Retinal pigment epithelial cell (primary cell): Measurements from ENCODE around the gene ATP6V0A4.

Experiments
- DNase-seq: peaks from one replicate; pipeline ENCODE4 v3.0.0-alpha.2; 2010; ENCODE audit warnings: low read depth
- H3K4me3 ChIP-seq: 2 replicates; pipeline ENCODE4 v1.5.1; 2011; ENCODE audit warnings: mild to moderate bottlenecking, low read length, control low read depth, moderate library complexity
- TF ChIP-seq, protein P1 (sequence below): conservative IDR thresholded peaks from 2 replicates; pipeline ENCODE4 v1.5.1; 2011; ENCODE audit warnings: low read depth, low read length, control low read depth, inconsistent platforms

Gene ATP6V0A4

DNA sequence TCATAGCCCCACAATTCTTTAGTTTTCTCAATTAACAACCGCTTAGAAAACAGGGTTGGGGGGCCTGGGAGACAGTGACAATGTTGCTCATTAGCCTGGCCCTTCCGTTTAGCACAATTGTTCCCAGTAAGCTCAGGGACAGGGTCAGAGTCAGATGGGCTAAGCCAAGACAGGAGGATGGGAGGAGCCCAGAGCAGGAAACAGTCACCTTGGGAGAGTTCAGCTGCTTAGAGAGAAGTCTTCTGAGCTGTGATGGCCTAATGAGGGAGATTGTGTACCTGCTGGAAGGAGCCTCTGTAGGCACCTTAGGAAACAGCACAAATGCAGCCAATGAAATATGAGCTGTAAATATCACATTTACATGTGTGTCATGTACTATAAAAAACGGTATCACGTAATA, 132.7 kb downstream of the ATP6V0A4 start:
- DNase-seq: no peak
- TF ChIP-seq, protein P1, sequence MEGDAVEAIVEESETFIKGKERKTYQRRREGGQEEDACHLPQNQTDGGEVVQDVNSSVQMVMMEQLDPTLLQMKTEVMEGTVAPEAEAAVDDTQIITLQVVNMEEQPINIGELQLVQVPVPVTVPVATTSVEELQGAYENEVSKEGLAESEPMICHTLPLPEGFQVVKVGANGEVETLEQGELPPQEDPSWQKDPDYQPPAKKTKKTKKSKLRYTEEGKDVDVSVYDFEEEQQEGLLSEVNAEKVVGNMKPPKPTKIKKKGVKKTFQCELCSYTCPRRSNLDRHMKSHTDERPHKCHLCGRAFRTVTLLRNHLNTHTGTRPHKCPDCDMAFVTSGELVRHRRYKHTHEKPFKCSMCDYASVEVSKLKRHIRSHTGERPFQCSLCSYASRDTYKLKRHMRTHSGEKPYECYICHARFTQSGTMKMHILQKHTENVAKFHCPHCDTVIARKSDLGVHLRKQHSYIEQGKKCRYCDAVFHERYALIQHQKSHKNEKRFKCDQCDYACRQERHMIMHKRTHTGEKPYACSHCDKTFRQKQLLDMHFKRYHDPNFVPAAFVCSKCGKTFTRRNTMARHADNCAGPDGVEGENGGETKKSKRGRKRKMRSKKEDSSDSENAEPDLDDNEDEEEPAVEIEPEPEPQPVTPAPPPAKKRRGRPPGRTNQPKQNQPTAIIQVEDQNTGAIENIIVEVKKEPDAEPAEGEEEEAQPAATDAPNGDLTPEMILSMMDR: no peak
- H3K4me3 ChIP-seq: no peak overlapping the region

DNA sequence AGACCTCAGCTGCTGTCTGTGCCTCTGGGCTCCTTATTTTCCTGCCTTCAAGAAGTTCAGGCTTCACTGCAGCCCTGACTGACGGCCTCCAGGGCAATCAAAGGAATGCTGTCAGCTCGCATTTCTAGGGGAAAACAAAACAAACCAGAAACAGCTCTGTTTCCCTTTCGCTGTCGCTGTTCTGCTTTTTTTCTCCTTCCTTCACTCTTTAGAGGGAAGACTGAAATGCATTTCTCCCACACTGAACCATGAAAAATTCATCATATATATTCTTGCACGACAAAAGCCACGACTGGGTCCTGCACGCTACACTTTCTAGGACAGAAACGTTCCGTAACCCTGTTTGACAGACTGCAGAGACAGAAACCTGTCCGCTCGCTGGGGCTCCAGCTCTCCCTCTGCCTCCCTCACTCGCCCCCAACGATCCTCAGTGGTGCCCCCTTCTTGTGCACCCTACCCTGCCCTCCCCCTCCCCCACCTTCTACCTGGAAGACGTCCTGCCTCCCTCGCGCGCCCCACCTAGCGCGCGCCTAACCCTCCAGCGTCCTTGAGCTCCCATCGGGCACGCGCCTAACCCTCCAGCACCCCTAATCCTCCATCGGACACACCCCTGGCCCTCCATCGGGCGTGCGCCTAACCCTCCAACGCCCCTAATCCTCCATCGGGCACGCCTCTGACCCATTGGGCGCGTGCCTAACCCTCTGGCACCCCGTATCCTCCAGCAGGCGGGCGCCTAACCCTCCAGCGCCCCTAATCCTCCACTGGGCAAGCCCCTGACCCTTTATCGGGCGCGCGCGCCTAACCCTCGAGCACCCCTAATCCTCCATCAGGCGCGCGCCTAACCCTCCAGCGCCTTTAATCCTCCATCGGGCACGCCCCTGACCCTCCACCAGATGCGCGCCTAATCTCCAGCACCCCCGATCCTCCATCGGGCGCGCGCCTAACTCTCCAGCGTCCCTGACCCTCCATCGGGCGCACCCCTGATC, 134.0 kb downstream of the ATP6V0A4 start:
- no peak for DNase-seq
- TF ChIP-seq, protein P1: no peak

DNA sequence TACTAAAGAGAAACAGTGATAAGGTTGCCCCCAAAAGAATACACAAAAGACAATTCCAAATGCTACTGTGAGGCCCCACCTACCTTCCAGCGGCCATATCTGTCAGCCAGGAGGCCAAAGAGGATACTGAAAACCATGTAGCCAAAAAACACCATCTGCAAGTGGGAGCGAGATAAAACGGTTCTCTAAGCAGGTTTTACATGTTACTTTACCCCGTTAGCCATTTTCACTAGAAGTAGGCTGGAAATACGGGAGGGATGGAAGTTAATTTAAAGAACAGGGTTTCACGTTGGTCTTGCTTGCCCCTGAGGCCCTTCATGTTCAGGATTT, 135.0 kb downstream of the ATP6V0A4 start:
- TF ChIP-seq, protein P1: no peak
- no peak overlapping the region for H3K4me3 ChIP-seq
- no peak for DNase-seq

More for the DNA sequence above, 134.0 kb downstream of the ATP6V0A4 start:
- peak overlapping the region; percentile 59 for H3K4me3 ChIP-seq

DNA sequence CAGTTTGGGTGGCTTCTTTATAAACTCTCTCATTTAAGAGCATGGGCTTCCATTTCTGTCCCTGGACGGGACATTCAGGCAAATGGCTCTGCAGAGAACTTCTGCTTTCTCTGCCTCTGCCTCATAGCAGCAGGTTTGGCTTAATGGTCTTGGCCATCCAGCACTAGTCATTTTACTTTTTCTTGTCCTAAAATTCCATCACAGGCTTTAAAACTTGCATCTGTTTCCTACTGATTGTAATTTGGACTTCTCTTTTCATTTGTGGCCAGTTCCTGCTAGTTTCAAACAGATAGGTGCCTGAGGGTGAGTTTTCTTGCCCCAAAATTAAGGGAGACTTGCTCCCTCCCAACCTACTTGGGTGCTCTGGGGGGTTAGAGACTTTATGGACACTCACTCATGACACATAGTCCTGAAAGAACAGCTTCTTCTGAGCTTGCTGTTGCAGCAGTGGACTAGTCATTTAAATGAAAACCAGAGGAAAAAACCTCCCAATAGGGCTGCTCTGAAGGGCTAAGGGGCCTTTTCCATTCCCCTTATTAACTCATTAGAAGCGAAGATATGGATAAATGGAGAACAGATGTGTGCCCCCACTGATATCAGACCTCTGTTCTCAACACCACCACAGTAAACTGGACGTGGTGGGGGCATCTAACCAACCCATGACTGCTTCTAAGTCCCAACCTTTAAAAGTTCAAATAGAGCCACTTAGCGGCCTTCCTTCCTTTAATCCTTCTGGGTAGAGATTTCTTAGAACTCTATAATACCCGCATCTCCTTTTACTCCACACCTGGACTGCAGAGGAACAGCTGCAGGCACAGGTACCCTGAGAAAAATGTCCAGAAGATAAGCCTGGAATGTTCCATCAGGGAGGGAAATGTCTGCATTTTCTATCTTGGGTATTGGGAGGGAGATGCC, 135.7 kb downstream of the ATP6V0A4 start:
- DNase-seq: no peak
- H3K4me3 ChIP-seq: no peak overlapping the region
- TF ChIP-seq, protein P1: no peak

DNA sequence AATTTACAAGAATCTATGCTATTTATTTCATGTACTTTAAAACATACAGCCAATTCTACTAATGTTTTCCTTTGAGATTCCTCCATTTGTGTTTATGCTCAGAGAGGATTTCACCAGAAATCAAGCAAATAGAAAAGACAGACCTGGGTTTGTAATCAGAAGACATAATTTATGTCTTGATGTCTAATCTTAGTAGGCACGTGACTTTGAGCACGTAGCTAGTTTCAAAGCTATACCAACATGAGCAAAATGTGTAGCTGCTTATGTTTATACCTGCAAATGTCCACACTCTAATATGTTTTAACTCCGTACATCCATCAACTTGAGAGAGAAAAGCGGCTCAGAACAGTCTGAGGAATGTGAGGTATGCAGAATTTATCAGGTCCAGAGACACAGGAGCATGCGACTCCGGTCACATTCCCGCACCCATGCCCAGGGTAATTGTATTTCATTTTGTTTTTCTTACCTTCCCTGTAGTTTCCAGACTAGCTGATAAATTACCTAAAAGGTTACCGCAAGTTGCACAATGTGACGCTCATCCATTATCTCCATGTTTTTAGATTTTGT, 136.8 kb downstream of the ATP6V0A4 start:
- peak; percentile 38 for DNase-seq
- H3K4me3 ChIP-seq: no peak overlapping the region
- TF ChIP-seq, protein P1: no peak

DNA sequence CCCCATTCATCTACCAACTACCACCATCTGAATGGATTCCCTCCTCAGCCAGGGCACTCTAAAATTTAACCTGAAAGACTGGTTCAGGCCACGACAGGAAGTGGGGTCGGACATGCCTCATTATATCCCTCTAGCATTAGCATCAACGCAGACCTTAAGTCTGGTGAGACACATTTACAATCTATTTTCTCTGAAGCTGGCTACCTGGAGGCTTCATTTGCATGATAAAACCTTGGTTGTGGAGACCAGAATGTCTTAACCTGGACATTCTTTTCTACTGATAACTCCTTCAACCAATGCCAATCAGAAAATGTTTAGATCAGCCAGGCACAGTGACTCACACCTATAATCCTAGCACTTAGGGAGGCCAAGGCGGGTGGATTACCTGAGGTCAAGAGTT, 139.1 kb downstream of the ATP6V0A4 start:
- TF ChIP-seq, protein P1: no peak
- DNase-seq: no peak
- H3K4me3 ChIP-seq: no peak overlapping the region
